ENCODE measurements around the gene MAST3. TPM values are rescaled to one million over a fixed set of nuclear protein-coding genes. Genes with fewer than 3 reads are reported as not detected.

Gene MAST3
- total RNA-seq, 1 donor from 2014 or later: 4.6 TPM

- Histone ChIP-seq H3K27me3 (ENCODE audit: low read depth) (no peaks in the 10 kb centered on the region), H3K4me3 (no peak overlapping the region), H3K9me3 (replicated peaks) (no peaks in the 10 kb centered on the region), H3K36me3 (peaks cover 69% of the 10 kb centered on the region), H3K4me1 (no peaks in the 10 kb centered on the region), H3K27ac (replicated peaks) (no peak overlapping the region)
- intact Hi-C loops (cut with micrococcal nuclease): no loop called here
- TF ChIP-seq CTCF (IDR thresholded peaks at IDR 0.05; ENCODE audit: borderline replicate concordance): no peak
- DNase-seq: no peak
These were observed 42.9 kb downstream of the MAST3 start for GRCh38 chr19:18140473-18140872.

GRCh38 chr19:18141031-18141430 lies 43.5 kb downstream of the MAST3 start:
- H3K27me3 ChIP-seq (ENCODE audit: low read depth): no peaks in the 10 kb centered on the region
- no peak overlapping the region for H3K27ac ChIP-seq (replicated peaks)
- TF ChIP-seq CTCF (IDR thresholded peaks at IDR 0.05; ENCODE audit: borderline replicate concordance): no peak
- H3K9me3 ChIP-seq (replicated peaks): no peaks in the 10 kb centered on the region
- H3K4me1 ChIP-seq: no peaks in the 10 kb centered on the region
- no peak for DNase-seq
- intact Hi-C loops (cut with micrococcal nuclease): no loop called here
- H3K4me3 ChIP-seq: no peak overlapping the region
- peaks cover 71% of the 10 kb centered on the region for H3K36me3 ChIP-seq

GRCh38 chr19:18143902-18144301 lies 46.3 kb downstream of the MAST3 start:
- no peak for TF ChIP-seq CTCF (IDR thresholded peaks at IDR 0.05; ENCODE audit: borderline replicate concordance)
- Histone ChIP-seq H3K27me3 (ENCODE audit: low read depth) (no peaks in the 10 kb centered on the region), H3K36me3 (peaks cover 65% of the 10 kb centered on the region), H3K4me1 (no peaks in the 10 kb centered on the region), H3K27ac (replicated peaks) (no peak overlapping the region), H3K4me3 (no peak overlapping the region), H3K9me3 (replicated peaks) (no peaks in the 10 kb centered on the region)
- DNase-seq: no peak
- intact Hi-C loops (cut with micrococcal nuclease): no loop called here

GRCh38 chr19:18144361-18144760 lies 46.8 kb downstream of the MAST3 start:
- TF ChIP-seq CTCF (IDR thresholded peaks at IDR 0.05; ENCODE audit: borderline replicate concordance): no peak
- intact Hi-C loops (cut with micrococcal nuclease): no loop called here

GRCh38 chr19:18144906-18145305 lies 47.3 kb downstream of the MAST3 start:
- H3K27ac ChIP-seq (replicated peaks): no peak overlapping the region
- intact Hi-C loops (cut with micrococcal nuclease): no loop called here
- no peak overlapping the region for H3K4me3 ChIP-seq
- no peaks in the 10 kb centered on the region for H3K27me3 ChIP-seq (ENCODE audit: low read depth)
- TF ChIP-seq CTCF (IDR thresholded peaks at IDR 0.05; ENCODE audit: borderline replicate concordance): no peak
- H3K4me1 ChIP-seq: no peaks in the 10 kb centered on the region
- H3K36me3 ChIP-seq: peaks cover 60% of the 10 kb centered on the region
- DNase-seq: no peak
- H3K9me3 ChIP-seq (replicated peaks): no peaks in the 10 kb centered on the region

More at GRCh38 chr19:18144361-18144760, 46.8 kb downstream of the MAST3 start:
- Histone ChIP-seq H3K9me3 (replicated peaks) (no peaks in the 10 kb centered on the region), H3K27me3 (ENCODE audit: low read depth) (no peaks in the 10 kb centered on the region), H3K36me3 (peaks cover 61% of the 10 kb centered on the region), H3K4me1 (no peaks in the 10 kb centered on the region), H3K27ac (replicated peaks) (no peak overlapping the region), H3K4me3 (no peak overlapping the region)
- no peak for DNase-seq

All from left ventricle myocardium inferior (tissue), 1 donor.